Stimulated activated CD4-positive, alpha-beta T cell treated with anti-CD3 and anti-CD28 coated beads, Interleukin-15, amount 100 ng/mL, for 1 hour (primary cell): ENCODE measurements around the gene TMEM209.
"Not testable (repeated sequence)": the region's sequence is repeated elsewhere in the genome, so short reads cannot be mapped to it uniquely, and the experiment has no call there.

Experiments
- DNase-seq, 2 donors: peaks; one replicate each; pipeline ENCODE4 v3.0.0-alpha.2; 2020; ENCODE audit warnings: low read depth in 1 of 2, low spot score in 1 of 2

The TMEM209 gene

GRCh38 chr7:130129011-130129411, 76.2 kb downstream of the TMEM209 start:
- no peak for DNase-seq

- no peak for DNase-seq
These were observed 77.3 kb downstream of the TMEM209 start for GRCh38 chr7:130127821-130128317.

GRCh38 chr7:130127404-130127803, 77.8 kb downstream of the TMEM209 start:
- DNase-seq, result no peak

- not testable (repeated sequence) for DNase-seq
These were observed 78.4 kb downstream of the TMEM209 start for GRCh38 chr7:130126840-130127239.

- no peak for DNase-seq
These were observed 80.5 kb downstream of the TMEM209 start for GRCh38 chr7:130124711-130125110.

GRCh38 chr7:130123501-130123900, 81.7 kb downstream of the TMEM209 start:
- no peak for DNase-seq

GRCh38 chr7:130118801-130119200, 86.4 kb downstream of the TMEM209 start:
- no peak for DNase-seq

GRCh38 chr7:130118294-130118693, 86.9 kb downstream of the TMEM209 start:
- DNase-seq, result no peak

GRCh38 chr7:130114776-130115175, 90.4 kb downstream of the TMEM209 start:
- no peak for DNase-seq
